ENCODE measurements around the gene KDM2B. TPM values are rescaled to one million over a fixed set of nuclear protein-coding genes. Genes with fewer than 3 reads are reported as not detected.

KDM2B gene
- total and polyA plus RNA-seq, 2 donors from 2014 or later: 6.2 to 19.7 TPM

GRCh38 chr12:121475279-121475678, 105.5 kb downstream of the KDM2B start:
- no peak for TF ChIP-seq CTCF (IDR thresholded peaks at IDR 0.05; ENCODE audit: borderline replicate concordance, extremely low read depth, insufficient read depth)
- no peak for DNase-seq
- H3K9me3 ChIP-seq (ENCODE audit: control insufficient read depth in 2 of 3, insufficient read depth in 1 of 3, low read length in 3 of 3): no peaks in the 10 kb centered on the region
- intact Hi-C loops (cut with DNase I): no loop called here
- FAIRE-seq: no peak
- H3K4me1 ChIP-seq (ENCODE audit: control insufficient read depth in 2 of 3, insufficient read depth in 2 of 3, low read depth in 1 of 3, low read length in 3 of 3): no peaks in the 10 kb centered on the region
- no peak overlapping the region for H3K27ac ChIP-seq (ENCODE audit: low read depth in 2 of 2, low read length in 2 of 2)
- H3K27me3 ChIP-seq (ENCODE audit: control insufficient read depth, insufficient read depth, low read length): no peaks in the 10 kb centered on the region
- no peak overlapping the region for H3K9ac ChIP-seq (ENCODE audit: low read length in 3 of 3)
- no peak overlapping the region for H3K4me3 ChIP-seq (ENCODE audit: low read length in 3 of 3)
- no peaks in the 10 kb centered on the region for H3K36me3 ChIP-seq (ENCODE audit: control insufficient read depth in 2 of 3, insufficient read depth in 3 of 3, low read length in 3 of 3)

- FAIRE-seq (no peak), DNase-seq (no peak)
- no peak overlapping the region for H3K9ac ChIP-seq (ENCODE audit: low read length in 3 of 3)
- H3K27ac ChIP-seq (ENCODE audit: low read depth in 2 of 2, low read length in 2 of 2): no peak overlapping the region
- H3K4me3 ChIP-seq (ENCODE audit: low read length in 3 of 3): no peak overlapping the region
- intact Hi-C loops (cut with DNase I): no loop called here
- peaks cover 0 to 2% (median 0%) of the 10 kb centered on the region in 3 donors for H3K4me1 ChIP-seq (ENCODE audit: control insufficient read depth in 2 of 3, insufficient read depth in 2 of 3, low read depth in 1 of 3, low read length in 3 of 3)
- H3K27me3 ChIP-seq (ENCODE audit: control insufficient read depth, insufficient read depth, low read length): no peaks in the 10 kb centered on the region
- no peak for TF ChIP-seq CTCF (IDR thresholded peaks at IDR 0.05; ENCODE audit: borderline replicate concordance, extremely low read depth, insufficient read depth)
- no peaks in the 10 kb centered on the region for H3K9me3 ChIP-seq (ENCODE audit: control insufficient read depth in 2 of 3, insufficient read depth in 1 of 3, low read length in 3 of 3)
- H3K36me3 ChIP-seq (ENCODE audit: control insufficient read depth in 2 of 3, insufficient read depth in 3 of 3, low read length in 3 of 3): no peaks in the 10 kb centered on the region
Measured at GRCh38 chr12:121472150-121472905, 108.5 kb downstream of the KDM2B start.

- Histone ChIP-seq H3K9me3 (ENCODE audit: control insufficient read depth in 2 of 3, insufficient read depth in 1 of 3, low read length in 3 of 3) (no peaks in the 10 kb centered on the region), H3K4me1 (ENCODE audit: control insufficient read depth in 2 of 3, insufficient read depth in 2 of 3, low read depth in 1 of 3, low read length in 3 of 3) (peaks cover 0 to 4% (median 2%) of the 10 kb centered on the region in 3 donors), H3K27ac (ENCODE audit: low read depth in 2 of 2, low read length in 2 of 2) (no peak overlapping the region), H3K36me3 (ENCODE audit: control insufficient read depth in 2 of 3, insufficient read depth in 3 of 3, low read length in 3 of 3) (no peaks in the 10 kb centered on the region), H3K9ac (ENCODE audit: low read length in 3 of 3) (no peak overlapping the region), H3K4me3 (ENCODE audit: low read length in 3 of 3) (no peak overlapping the region), H3K27me3 (ENCODE audit: control insufficient read depth, insufficient read depth, low read length) (no peaks in the 10 kb centered on the region)
- intact Hi-C loops (cut with DNase I): no loop called here
- DNase-seq: no peak
- no peak for TF ChIP-seq CTCF (IDR thresholded peaks at IDR 0.05; ENCODE audit: borderline replicate concordance, extremely low read depth, insufficient read depth)
- no peak for FAIRE-seq
Measured at GRCh38 chr12:121470751-121471150, 110.1 kb downstream of the KDM2B start.

GRCh38 chr12:121468499-121468801, 112.4 kb downstream of the KDM2B start:
- Histone ChIP-seq H3K4me1 (ENCODE audit: control insufficient read depth in 2 of 3, insufficient read depth in 2 of 3, low read depth in 1 of 3, low read length in 3 of 3) (peaks cover 0 to 5% (median 2%) of the 10 kb centered on the region in 3 donors), H3K27ac (ENCODE audit: low read depth in 2 of 2, low read length in 2 of 2) (no peak overlapping the region), H3K4me3 (ENCODE audit: low read length in 3 of 3) (no peak overlapping the region), H3K9me3 (ENCODE audit: control insufficient read depth in 2 of 3, insufficient read depth in 1 of 3, low read length in 3 of 3) (no peaks in the 10 kb centered on the region), H3K36me3 (ENCODE audit: control insufficient read depth in 2 of 3, insufficient read depth in 3 of 3, low read length in 3 of 3) (no peaks in the 10 kb centered on the region), H3K27me3 (ENCODE audit: control insufficient read depth, insufficient read depth, low read length) (no peaks in the 10 kb centered on the region), H3K9ac (ENCODE audit: low read length in 3 of 3) (no peak overlapping the region)
- no peak for TF ChIP-seq CTCF (IDR thresholded peaks at IDR 0.05; ENCODE audit: borderline replicate concordance, extremely low read depth, insufficient read depth)
- FAIRE-seq (no peak), DNase-seq (no peak)
- intact Hi-C loops (cut with DNase I): no loop called here

All from kidney (tissue), 14 donors.